GM21825 (cell line): ENCODE measurements around the gene ZSWIM5.
"Not testable (repeated sequence)": the region's sequence is repeated elsewhere in the genome, so short reads cannot be mapped to it uniquely, and the experiment has no call there.

Experiments
- ATAC-seq: cut with Tn5 transposase; IDR thresholded peaks from one replicate; pipeline ENCODE4 v1.9.1; 2021; ENCODE audit warnings: mild to moderate bottlenecking, moderate library complexity; ENCODE audit not compliant: unreplicated experiment

Gene ZSWIM5

DNA sequence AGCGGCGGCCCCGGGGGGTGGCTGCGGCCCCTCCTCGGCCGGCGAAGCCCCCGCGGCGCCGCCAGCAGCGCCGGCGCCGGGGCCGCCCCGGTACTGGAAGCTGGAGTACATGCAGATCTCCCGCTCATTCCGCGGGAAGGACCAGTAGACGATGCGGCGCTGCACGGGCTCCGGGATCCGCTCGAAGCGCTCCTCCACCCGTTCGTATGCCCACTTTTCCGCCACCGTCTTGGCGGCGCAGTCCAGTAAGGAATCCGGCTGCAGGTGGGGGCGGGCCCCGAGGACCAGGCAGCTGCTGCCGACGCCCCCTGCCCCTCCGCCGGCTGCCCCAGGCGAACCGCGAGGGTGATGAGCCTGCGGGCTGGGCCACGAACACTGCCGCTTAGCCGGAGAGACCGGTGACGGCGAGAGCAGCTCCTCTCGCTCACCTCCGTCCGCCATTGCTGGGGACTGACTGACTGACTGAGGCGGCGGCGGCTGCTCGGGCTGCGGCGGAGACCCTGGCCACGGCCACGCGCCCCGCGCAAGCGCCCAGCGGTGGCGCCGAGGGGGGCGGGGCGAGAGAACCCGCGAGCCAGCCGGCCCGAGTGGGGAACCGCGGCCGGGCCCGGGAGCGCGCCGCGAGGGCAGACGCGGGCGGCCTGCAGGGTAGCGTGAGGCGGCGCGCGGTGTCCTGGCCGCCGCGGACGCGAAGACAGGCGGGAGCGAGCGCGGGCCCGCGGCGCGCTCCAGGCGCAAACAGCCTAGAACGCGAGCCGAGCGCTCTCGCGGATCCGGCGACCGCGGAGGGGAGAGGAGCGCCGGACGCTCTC lies at the start of gene ZSWIM5:
Gene ZSWIM5 (minus strand): TSS at position 696 of the 812 bp plus-strand sequence. CDS start 255 bp downstream, at position 441.
- peak; percentile 76 for ATAC-seq

- no peak for ATAC-seq
These were observed 48.1 kb upstream of the ZSWIM5 start for GRCh38 chr1:45254490-45254889.

GRCh38 chr1:45250544-45250943 lies 44.1 kb upstream of the ZSWIM5 start:
- no peak for ATAC-seq

- not testable (repeated sequence) for ATAC-seq
These were observed 41.6 kb upstream of the ZSWIM5 start for GRCh38 chr1:45248004-45248403.

- no peak for ATAC-seq
These were observed 40.4 kb upstream of the ZSWIM5 start for GRCh38 chr1:45246760-45247159.

DNA sequence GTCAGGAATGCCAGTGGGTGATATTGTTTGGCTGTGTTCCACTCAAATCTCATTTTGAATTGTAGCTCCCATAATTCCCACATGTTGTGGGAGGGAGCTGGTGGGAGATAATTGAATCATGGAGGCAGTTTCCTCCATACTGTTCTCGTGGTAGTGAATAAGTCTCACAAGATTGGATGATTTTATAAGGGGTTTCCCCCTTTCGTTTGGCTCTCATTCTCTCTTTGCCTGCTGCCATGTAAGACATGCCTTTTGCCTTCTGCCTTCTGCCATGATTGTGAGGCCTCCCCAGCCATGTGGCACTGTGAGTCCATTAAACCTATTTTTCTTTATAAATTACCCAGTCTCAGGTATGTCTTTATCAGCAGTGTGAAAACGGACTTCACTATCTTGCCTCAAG lies 40.0 kb upstream of the ZSWIM5 start:
- ATAC-seq, result not testable (repeated sequence)

GRCh38 chr1:45244660-45245059 lies 38.3 kb upstream of the ZSWIM5 start:
- ATAC-seq, result no peak

- ATAC-seq, result no peak
These were observed 37.3 kb upstream of the ZSWIM5 start for GRCh38 chr1:45243476-45244343.

GRCh38 chr1:45238846-45239245 lies 32.4 kb upstream of the ZSWIM5 start:
- ATAC-seq, result no peak

DNA sequence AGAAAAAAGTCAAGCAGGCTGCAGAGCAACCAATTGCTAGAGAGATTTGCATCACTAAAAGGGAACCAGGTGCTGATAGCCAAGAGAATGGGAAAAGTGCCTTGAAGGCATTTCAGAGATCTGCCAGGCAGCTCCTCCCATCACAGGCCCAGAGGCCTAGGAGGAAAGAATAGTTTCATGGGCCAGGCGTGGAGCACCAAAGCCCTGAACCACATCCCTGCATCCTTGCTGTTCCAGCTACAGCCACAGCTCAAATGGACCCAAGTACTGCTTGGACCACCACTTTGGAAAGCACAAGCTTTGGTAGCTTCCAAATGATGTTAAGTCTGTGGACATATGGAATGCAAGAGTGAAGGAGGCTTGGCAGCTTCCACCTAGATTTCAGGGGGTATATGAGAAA lies 29.7 kb upstream of the ZSWIM5 start:
- no peak for ATAC-seq

GRCh38 chr1:45230537-45230936 lies 24.1 kb upstream of the ZSWIM5 start:
- ATAC-seq, result no peak

GRCh38 chr1:45225598-45225997 lies 19.2 kb upstream of the ZSWIM5 start:
- no peak for ATAC-seq

GRCh38 chr1:45223710-45224109 lies 17.3 kb upstream of the ZSWIM5 start:
- ATAC-seq, result not testable (repeated sequence)

DNA sequence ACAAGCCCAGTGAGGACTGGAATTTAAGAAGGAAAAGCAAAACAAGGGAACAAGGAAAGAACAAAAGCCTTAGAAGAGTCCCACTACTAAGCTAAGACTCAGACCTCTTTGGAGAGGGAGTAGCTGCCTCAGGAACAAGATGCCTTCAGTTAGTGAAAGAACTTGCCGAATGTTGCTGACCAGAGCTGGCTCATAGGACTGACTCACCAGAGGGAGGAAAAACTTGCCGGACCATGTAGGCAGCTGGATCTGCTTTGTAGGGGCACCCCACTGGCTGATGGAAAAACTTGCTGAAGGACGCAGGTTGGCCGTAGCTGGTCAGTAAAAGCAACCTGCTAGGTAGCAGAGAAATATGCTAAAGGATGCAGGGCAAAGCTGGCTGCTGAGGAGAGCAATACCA lies 15.3 kb upstream of the ZSWIM5 start:
- ATAC-seq, result no peak

DNA sequence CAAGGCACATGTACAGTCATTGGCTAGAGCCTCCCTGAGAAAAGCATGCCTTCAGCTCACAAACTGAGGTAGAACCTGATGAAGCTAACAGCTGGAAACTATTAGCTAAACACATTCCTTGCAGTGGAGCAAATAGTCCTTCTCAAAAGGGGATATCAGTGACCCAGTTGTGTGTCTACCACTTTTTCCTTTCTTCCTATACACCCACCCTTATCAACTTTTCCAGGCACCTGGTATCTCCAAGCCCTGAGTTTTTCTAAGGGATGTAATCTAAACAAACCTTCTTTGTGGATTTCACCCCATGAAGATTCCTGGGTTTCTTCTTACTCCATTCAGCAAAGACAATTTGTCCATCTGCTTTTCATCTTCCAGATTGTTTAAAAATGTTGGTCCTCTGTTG lies 10.5 kb upstream of the ZSWIM5 start:
- ATAC-seq, result no peak

GRCh38 chr1:45216200-45216541 lies 9.8 kb upstream of the ZSWIM5 start:
- no peak for ATAC-seq

DNA sequence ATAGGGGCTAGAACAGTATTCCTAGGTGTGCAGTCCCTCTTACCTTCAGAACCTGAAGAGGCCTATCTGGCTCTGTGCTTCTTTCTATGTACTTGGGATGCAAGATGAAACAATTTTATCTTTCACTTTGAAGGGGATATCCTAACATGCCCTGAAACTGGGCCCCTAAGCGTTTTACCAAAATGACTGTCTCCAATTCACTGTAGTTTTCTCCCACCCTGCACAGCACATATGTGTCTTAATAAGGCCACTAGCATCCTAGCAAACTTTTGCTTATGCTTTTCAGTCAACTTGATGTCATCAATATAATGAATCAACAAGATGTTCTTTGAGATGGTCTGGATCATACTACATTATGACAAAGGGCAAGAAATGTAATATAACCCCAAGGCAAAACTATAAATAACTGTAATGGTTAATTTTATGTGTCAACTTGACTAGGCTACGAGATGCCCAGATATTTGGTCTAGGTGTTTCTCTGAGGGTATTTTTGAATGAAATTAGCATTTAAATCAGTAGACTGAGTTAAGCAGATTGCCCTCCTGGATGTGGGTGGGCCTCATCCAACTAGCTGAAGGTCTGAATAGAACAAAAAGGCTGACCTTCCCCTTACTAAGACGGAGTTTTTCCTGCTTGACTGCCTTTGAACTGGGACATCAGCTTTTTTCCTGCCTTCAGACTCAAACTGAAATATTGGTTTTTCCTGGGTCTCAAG lies 9.2 kb upstream of the ZSWIM5 start:
- ATAC-seq, result no peak

GRCh38 chr1:45213892-45214291 lies 7.5 kb upstream of the ZSWIM5 start:
- ATAC-seq, result no peak

DNA sequence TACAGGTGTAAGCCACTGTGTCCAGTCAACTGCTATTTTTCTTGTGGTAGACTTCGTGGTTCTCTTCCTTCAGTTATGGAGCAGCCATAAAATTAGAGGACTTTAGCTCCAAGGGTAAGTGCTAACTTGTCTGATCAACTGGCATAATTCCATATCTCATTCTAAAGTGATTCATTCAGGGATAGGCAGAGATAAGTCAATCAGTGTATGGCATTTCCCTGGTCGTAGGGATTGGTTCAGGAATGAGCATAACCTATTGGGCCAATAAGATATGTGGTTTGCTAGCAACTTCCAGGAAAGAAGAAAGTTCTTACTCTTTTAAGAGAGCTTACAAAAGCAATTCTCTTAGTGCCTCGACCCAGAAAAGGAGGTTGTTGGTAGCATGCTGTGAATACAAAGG lies 4.7 kb upstream of the ZSWIM5 start:
- ATAC-seq, result no peak

DNA sequence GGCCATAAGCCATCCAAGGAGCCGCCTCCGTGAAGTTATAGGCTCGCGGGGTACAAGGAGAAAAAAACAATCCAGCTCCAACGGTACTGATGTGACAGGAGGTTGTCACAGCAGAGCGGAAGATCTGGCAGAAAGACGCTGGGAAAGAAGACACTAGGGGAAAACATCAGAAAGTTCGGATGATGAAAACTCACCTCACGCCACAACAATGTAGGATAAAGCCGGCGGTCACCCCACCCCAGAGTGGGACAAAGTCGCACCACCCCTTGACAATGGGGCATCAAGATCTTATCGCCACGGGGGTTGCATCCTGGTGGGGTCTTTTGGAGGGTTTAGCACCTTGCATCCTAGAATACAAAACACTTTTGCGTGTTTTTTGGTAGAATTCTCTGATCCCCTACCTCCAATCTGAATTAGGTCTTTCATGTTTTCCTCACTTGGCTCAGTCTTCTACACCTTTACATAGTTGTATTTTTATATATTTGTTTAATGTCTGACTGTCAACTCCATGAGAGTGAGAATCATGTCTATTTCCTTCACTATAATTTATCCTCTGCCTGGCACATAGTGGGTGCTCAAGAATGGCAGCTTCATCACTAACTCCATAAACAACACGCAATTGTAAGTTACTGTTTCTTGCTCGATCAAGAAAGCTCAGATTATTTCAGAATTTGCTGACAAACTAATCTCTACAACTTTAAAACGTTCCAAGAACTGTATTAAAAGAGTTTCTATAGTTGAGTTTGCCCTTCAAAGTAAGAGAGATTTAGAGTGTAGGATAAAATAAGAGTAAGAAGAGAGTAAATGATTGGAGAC lies 611 bp upstream of the ZSWIM5 start:
- ATAC-seq, result no peak
